CD4-positive, alpha-beta T cell treated with Interferon gamma for 1 hour (primary cell): ENCODE results near the gene MAPK8.
A peak's percentile ranks its signal among the peaks of the same experiment; 100 is the strongest.
"Not testable (repeated sequence)": the region's sequence is repeated elsewhere in the genome, so short reads cannot be mapped to it uniquely, and the experiment has no call there.

ENCODE experiments used
- DNase-seq: peaks from one replicate; pipeline ENCODE4 v3.0.0-alpha.2; 2020

The MAPK8 gene

GRCh38 chr10:48306265-48306869, at the start of gene MAPK8:
MAPK8 (plus strand) TSS chr10:48306677; CDS start chr10:48401661, 94,984 bp downstream.
- peak; percentile 96 for DNase-seq

DNA sequence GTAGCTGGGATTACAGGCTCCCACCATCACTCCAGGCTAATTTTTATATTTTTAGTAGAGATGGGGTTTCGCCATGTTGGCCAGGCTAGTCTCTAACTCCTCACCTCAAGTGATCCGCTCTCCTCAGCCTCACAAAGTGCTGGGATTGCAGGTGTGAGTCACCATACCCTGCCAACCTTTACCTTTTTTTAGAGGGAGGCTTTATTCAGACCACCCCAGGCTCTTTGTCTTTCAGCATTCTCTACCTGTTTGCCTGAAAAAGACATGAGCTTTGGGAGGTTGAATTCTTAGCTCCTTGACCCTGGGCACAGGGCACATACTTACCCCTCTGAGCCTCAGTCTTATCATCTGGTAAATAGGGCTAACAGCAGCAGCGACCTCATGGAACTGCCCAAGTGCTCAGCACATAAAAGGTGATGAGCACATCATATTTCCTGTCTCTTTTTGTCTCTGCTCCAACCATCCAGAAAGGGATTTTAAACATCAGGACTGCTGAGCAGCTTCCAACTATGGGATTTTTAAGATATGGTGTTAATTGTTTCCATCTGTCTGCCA, 49.0 kb upstream of the MAPK8 start:
- DNase-seq: no peak

DNA sequence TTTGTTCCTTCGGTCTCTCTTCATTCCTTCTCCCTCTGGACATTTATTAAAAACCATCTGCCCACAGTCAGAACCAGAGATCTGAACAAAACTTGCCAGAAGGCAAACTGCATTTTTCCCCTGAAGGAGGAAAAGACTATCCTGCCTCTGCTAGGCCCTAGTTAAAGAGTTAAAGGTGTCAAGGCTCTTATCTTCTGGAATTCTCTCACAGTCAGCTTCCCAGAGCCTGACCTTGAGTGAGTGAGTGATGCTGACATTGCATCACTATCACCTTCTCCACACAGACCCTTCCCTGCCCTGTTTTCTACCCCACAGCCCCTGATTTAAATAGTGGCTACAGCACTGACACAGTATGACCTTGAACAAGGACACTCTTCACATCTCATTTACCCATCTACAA, 48.4 kb upstream of the MAPK8 start:
- no peak for DNase-seq

DNA sequence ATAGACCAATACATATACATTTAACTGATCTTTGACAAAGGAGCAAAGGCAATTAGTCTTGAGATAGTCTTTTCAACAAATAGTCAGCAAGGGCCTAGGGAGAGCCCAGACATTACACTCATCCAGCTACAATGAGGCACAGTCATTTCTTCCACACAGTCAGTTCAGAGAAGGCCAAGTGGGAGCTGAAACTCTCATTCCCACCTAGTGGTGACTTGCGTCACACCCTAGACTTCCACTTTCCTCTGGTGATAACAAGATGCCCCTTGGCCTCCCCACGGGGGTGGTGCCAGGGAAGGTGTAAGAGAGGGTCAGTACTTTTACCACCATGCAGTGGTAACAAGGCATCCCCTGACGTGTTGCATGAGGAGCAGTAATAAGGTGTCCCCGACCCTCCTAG, 39.9 kb upstream of the MAPK8 start:
- DNase-seq: no peak

GRCh38 chr10:48271047-48271730, 35.3 kb upstream of the MAPK8 start:
- DNase-seq: no peak

DNA sequence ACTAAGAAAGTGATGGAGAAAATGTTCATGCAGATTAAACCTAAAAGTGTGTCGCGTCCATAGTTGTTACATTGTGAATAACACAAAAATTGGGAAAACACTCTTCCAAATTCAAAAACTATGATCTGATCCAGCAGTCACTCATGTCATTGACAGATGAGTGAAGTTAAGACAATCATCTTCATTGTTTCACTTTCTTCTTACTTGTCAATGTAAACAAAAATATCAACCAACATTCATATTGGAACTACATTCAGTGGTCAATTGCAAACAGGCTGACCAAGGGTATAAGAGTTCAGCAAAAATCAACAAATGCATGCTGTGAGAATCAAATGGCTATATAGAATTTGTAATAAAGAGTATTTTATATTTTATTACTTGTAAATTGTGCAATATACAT, 33.8 kb upstream of the MAPK8 start:
- DNase-seq: no peak

GRCh38 chr10:48273741-48274140, 32.7 kb upstream of the MAPK8 start:
- DNase-seq: no peak

DNA sequence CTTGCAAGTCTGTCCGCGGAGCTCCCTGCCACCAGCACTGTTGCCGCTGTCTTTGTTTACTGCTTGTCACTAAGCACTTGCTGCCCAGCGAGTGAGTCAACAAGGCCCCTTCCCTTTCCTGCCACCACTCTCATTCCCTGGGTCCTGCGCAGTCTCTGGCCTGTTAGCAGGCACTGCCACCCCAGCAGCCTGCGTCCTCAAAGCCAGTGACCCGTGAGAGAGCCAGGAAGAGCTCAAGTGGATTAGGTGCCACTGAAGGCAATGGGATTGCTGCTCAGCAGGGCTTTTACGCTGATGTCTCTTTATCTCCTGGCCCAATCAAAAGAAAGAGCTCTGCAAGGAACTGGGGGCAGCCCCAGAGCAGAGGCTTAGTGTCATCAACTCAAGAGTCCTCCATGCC, 31.8 kb upstream of the MAPK8 start, which contains the start of gene FRMPD2:
Gene FRMPD2 (minus strand): TSS at position 61 of the 400 bp plus-strand sequence. CDS start 129 bp downstream, outside the sequence.
- DNase-seq: no peak

GRCh38 chr10:48277093-48277492, 29.4 kb upstream of the MAPK8 start:
- DNase-seq: no peak

- DNase-seq: no peak
Measured at GRCh38 chr10:48279081-48279751, 27.3 kb upstream of the MAPK8 start.

- not testable (repeated sequence) for DNase-seq
Measured at GRCh38 chr10:48281697-48282096, 24.8 kb upstream of the MAPK8 start.

DNA sequence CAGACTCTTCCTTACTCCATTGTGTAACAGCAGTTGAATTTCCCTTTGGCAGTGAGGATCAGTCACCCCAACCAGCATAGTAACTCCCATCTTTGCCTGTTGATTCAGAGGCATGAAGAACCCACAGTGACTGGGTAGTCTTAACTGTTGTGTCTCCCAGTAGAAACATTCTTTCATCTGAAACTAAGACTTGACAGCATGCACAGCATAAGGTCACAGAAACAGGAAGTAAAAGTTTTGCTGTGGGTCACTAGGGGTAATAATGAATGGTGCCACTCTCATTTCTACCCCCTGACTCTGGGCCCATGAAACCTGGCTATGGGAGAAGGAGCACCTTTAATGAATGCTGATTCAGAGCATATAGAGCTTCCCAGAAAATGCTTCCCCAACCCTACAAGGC, 23.6 kb upstream of the MAPK8 start:
- no peak for DNase-seq

- DNase-seq: no peak
Measured at GRCh38 chr10:48284002-48284546, 22.4 kb upstream of the MAPK8 start.

GRCh38 chr10:48284811-48285210, 21.7 kb upstream of the MAPK8 start:
- DNase-seq: no peak

- DNase-seq: no peak
Measured at GRCh38 chr10:48285710-48286109, 20.8 kb upstream of the MAPK8 start.

DNA sequence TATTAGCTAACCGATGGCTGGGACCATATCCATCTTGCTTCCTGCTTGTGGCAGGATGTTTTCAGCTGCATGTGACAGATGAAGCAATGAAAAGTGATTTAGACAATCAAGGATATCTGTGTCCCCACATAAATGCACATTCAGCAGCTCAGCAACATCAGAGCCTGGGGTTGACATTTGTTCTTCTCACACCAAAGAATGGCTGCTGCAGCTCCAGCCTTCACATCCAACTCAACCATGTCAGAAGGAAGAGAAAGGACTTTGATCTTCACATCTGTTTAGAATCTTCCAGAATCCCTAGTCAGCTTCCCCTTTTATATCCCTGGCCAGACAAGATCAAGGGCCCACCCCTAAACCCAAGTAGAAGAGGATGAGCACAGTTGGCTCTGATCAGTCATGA, 20.1 kb upstream of the MAPK8 start:
- no peak for DNase-seq

DNA sequence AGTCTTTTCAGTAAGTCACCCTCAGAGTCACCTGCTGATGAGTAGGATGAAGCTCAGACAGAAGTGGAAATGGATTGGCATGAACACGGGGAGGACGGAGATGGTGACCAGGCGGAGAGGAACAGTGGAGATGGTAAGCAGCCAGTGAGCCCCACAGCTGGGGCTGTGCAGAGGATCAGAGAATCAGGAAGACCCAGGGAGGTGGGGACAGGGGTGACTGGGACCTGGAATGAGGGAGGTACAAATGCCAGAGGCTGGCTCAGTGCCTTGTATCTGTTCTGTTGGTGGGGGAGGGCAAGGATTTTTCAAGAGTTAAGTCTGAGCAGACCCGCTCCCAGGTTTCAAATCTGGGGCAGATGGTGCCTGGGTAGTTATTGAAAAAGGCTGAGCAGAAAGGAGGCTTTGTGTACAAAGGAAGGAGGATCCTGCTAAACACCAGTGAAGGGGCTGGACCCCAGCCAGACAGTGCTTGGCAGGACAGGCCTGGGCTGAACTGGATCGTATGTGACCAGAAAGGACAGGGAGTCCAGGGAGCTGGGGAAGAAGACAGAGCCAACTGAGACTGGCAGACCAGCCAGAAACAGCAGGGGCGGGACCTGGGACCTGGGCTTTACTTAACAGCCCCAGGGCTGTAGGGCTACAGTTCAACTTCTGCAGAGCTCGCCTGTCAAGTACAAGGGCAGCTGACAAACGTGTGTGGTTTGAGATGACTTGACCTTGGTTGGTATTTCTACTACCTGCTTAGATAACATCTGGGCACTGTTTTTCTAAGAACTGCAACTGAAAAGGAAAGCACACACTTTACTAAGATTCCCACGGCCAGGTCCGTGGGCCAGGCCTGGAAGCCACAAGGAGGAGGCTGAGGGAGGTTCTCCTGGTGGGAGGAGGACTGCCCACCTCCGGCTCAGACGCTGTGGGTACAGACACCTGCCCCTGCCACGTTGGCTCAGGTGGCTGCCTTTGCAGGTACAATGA, 18.8 kb upstream of the MAPK8 start:
- DNase-seq: no peak

- no peak for DNase-seq
Measured at GRCh38 chr10:48288661-48289060, 17.8 kb upstream of the MAPK8 start.

- peak; percentile 27 for DNase-seq
Measured at GRCh38 chr10:48289501-48290238, 16.8 kb upstream of the MAPK8 start.

- no peak for DNase-seq
Measured at GRCh38 chr10:48290286-48290685, 16.2 kb upstream of the MAPK8 start.

DNA sequence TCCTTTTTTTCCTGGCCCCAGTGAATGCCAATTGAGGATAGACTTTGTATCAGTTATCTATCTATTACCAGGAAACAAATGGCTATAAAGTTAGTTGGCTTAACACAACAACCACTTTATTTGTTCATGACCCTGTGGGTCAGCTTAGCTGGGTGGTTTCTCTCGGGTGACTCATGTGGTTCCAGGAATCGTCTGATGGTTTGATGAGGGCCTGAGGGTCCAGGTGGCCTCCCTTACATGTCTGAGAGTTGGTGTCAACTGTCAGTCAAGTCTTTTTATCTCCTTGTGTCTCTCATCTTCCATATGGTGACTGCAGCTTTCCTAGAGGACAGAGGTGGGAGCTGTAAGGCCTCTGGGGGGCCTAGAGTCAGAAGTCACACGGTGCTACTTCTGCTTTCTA, 15.3 kb upstream of the MAPK8 start:
- DNase-seq: no peak

DNA sequence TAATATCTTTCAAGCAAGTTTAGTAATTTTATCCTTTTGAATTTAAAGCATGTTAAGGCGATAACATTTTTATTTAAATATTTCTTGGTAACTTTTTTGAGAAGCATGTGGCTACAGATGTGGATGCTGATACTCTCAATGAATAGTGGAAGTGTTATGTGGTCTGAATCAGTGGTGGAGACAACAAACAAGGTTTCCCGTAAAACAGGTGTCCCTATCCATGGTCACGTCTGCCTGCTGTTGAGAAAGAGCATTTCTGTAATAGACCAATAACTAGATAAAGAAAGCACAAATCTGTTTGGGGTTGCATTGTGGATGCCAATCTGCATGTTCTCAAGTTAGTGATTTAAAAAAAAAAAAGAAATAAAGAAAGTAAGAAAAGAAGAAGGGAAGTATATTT, 13.9 kb upstream of the MAPK8 start:
- no peak for DNase-seq
